Right hindlimb (tissue), 1 donor: ENCODE data around the gene TRIM28.
"Not testable (repeated sequence)": the region's sequence is repeated elsewhere in the genome, so short reads cannot be mapped to it uniquely, and the experiment has no call there.

Experiments
- DNase-seq: peaks from one replicate; pipeline ENCODE4 v3.0.0-alpha.2; 2018

The TRIM28 gene

GRCh38 chr19:58543826-58544590 is at the start of gene TRIM28:
Gene TRIM28 (plus strand): TSS chr19:58544064. CDS start chr19:58544758, 694 bp downstream.
- DNase-seq: peak; percentile 100

GRCh38 chr19:58497634-58498170 is 46.2 kb upstream of the TRIM28 start:
- DNase-seq: no peak

GRCh38 chr19:58498316-58499020 is 45.4 kb upstream of the TRIM28 start:
- no peak for DNase-seq

- DNase-seq: peak; percentile 98
Measured at GRCh38 chr19:58499021-58499927, 44.6 kb upstream of the TRIM28 start.

- DNase-seq: no peak
Measured at GRCh38 chr19:58500242-58500641, 43.6 kb upstream of the TRIM28 start.

- not testable (repeated sequence) for DNase-seq
Measured at GRCh38 chr19:58507602-58508223, 36.2 kb upstream of the TRIM28 start.

- no peak for DNase-seq
Measured at GRCh38 chr19:58509731-58510083, 34.2 kb upstream of the TRIM28 start.

GRCh38 chr19:58510084-58510862 is 33.6 kb upstream of the TRIM28 start:
- DNase-seq: no peak

- DNase-seq: no peak
Measured at GRCh38 chr19:58511353-58512208, 32.3 kb upstream of the TRIM28 start, which contains the start of gene SLC27A5. Gene SLC27A5 (minus strand): TSS chr19:58511992. CDS start chr19:58511955, 37 bp downstream.

GRCh38 chr19:58513213-58513693 is 30.6 kb upstream of the TRIM28 start:
- no peak for DNase-seq

GRCh38 chr19:58513694-58514563 is 29.9 kb upstream of the TRIM28 start:
- peak; percentile 90 for DNase-seq

- no peak for DNase-seq
Measured at GRCh38 chr19:58514564-58515022, 29.3 kb upstream of the TRIM28 start.

- DNase-seq: no peak
Measured at GRCh38 chr19:58515259-58515658, 28.6 kb upstream of the TRIM28 start.

- DNase-seq: no peak
Measured at GRCh38 chr19:58516246-58516836, 27.5 kb upstream of the TRIM28 start.

GRCh38 chr19:58516964-58517833 is 26.7 kb upstream of the TRIM28 start:
- DNase-seq: no peak

- no peak for DNase-seq
Measured at GRCh38 chr19:58518256-58519086, 25.4 kb upstream of the TRIM28 start.

GRCh38 chr19:58519087-58519354 is 24.8 kb upstream of the TRIM28 start:
- DNase-seq: peak; percentile 83
